Measurements from ENCODE around the gene KIF6.

Gene KIF6

DNA sequence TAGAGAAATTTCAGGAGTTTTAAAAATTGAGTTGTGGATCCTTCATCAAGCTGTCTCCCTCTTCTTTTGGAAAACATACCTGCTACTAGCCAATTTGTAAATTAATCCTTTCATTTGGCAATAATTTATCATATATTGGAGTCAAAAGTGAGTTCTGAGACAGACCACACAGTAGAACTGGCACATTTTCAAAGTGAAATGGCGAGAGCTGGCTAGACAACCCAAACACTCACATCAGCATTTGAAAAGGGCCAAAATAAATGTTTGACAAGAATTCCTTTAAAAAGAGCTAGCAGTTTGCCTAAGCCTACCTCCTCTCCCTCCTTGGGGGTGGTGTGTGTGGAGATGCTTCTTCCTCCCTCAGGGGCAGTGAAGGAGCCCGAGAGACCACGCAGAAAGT is 354.8 kb downstream of the KIF6 start:
- Histone ChIP-seq H3K27me3 (ENCODE audit: low read length) (no peaks in the 10 kb centered on the region), H4K20me1 (ENCODE audit: low read depth, low read length) (no peaks in the 10 kb centered on the region), H2AFZ (ENCODE audit: low read depth, low read length, severe bottlenecking) (no peak overlapping the region), H3K4me3 (ENCODE audit: insufficient read depth, low read length, poor library complexity, severe bottlenecking) (no peak overlapping the region), H3K9me3 (ENCODE audit: insufficient read depth, low read length) (no peaks in the 10 kb centered on the region), H3K4me2 (ENCODE audit: low read depth, low read length, poor library complexity, severe bottlenecking) (no peak overlapping the region), H3K27ac (ENCODE audit: low read depth, low read length) (no peak overlapping the region), H3K9me2 (replicated peaks; ENCODE audit: insufficient read depth, low read length) (0 out of 2 replicates have a peak, but pooled peaks cover 2% of the 10 kb centered on the region), H3F3A (ENCODE audit: insufficient read depth) (no peaks in the 10 kb centered on the region), H3K9ac (ENCODE audit: low read length) (no peak overlapping the region), H3K36me3 (ENCODE audit: low read length) (no peaks in the 10 kb centered on the region), H3K79me2 (ENCODE audit: insufficient read depth, low read length) (no peaks in the 10 kb centered on the region)
- TF ChIP-seq, protein P1, sequence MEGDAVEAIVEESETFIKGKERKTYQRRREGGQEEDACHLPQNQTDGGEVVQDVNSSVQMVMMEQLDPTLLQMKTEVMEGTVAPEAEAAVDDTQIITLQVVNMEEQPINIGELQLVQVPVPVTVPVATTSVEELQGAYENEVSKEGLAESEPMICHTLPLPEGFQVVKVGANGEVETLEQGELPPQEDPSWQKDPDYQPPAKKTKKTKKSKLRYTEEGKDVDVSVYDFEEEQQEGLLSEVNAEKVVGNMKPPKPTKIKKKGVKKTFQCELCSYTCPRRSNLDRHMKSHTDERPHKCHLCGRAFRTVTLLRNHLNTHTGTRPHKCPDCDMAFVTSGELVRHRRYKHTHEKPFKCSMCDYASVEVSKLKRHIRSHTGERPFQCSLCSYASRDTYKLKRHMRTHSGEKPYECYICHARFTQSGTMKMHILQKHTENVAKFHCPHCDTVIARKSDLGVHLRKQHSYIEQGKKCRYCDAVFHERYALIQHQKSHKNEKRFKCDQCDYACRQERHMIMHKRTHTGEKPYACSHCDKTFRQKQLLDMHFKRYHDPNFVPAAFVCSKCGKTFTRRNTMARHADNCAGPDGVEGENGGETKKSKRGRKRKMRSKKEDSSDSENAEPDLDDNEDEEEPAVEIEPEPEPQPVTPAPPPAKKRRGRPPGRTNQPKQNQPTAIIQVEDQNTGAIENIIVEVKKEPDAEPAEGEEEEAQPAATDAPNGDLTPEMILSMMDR (IDR thresholded peaks at IDR 0.05; ENCODE audit: insufficient read depth, low read length, poor library complexity, severe bottlenecking), result no peak
- no peak for TF ChIP-seq EZH2phosphoT487 (conservative IDR thresholded peaks at IDR 0.05; ENCODE audit: low read length)

DNA sequence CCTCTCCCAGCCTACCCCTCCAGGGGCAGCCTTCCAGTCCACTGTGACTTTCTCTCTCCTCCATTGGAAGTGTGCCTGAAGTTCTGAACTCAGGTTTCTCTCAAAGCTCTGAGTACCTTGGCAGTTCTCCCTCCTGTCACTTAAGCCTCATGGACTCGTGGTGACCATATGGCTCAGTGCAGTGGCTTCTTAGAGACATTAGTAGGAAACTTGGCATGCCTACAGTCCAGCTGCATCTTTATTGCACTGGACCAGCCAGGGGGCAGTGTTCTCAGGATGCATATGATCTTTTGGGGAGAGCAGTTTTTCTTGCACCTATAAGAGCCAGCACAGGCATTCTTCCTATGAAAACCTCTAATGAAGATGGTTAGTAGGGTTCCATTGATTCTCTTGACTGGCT is 355.2 kb downstream of the KIF6 start:
- Histone ChIP-seq H3K36me3 (ENCODE audit: low read length) (no peaks in the 10 kb centered on the region), H3K9me2 (replicated peaks; ENCODE audit: insufficient read depth, low read length) (0 out of 2 replicates have a peak, but pooled peaks cover 2% of the 10 kb centered on the region), H2AFZ (ENCODE audit: low read depth, low read length, severe bottlenecking) (no peak overlapping the region), H3K9me3 (ENCODE audit: insufficient read depth, low read length) (no peaks in the 10 kb centered on the region), H3K79me2 (ENCODE audit: insufficient read depth, low read length) (no peaks in the 10 kb centered on the region), H3K4me2 (ENCODE audit: low read depth, low read length, poor library complexity, severe bottlenecking) (no peak overlapping the region), H3K4me3 (ENCODE audit: insufficient read depth, low read length, poor library complexity, severe bottlenecking) (no peak overlapping the region), H4K20me1 (ENCODE audit: low read depth, low read length) (no peaks in the 10 kb centered on the region), H3K9ac (ENCODE audit: low read length) (no peak overlapping the region), H3F3A (ENCODE audit: insufficient read depth) (no peaks in the 10 kb centered on the region), H3K27ac (ENCODE audit: low read depth, low read length) (no peak overlapping the region), H3K27me3 (ENCODE audit: low read length) (no peaks in the 10 kb centered on the region)
- TF ChIP-seq, protein P1 (IDR thresholded peaks at IDR 0.05; ENCODE audit: insufficient read depth, low read length, poor library complexity, severe bottlenecking), result no peak
- TF ChIP-seq EZH2phosphoT487 (conservative IDR thresholded peaks at IDR 0.05; ENCODE audit: low read length), result no peak

DNA sequence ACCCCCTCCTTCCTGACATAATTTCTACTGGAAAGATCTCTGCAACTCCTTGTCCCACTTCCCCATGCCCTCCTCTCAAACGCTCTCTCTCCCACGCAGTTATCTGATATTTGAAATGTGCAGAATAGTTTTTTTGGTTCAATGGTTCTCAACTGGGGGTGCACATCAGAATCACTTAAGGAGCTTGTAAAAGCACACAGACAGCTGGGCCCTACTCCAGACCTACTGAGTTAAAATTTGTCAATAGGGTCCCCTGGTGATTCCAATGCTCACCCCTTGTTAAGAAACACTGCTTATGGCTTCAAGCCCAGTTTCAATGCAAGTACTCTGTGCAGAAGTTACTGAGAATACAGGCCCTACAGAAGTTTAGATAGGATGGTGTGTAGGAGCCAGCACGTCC is 357.5 kb downstream of the KIF6 start:
- H3K9ac ChIP-seq (ENCODE audit: low read length), result no peak overlapping the region
- H3K27me3 ChIP-seq (ENCODE audit: low read length), result no peaks in the 10 kb centered on the region
- no peaks in the 10 kb centered on the region for H3K9me3 ChIP-seq (ENCODE audit: insufficient read depth, low read length)
- no peaks in the 10 kb centered on the region for H3F3A ChIP-seq (ENCODE audit: insufficient read depth)
- H3K27ac ChIP-seq (ENCODE audit: low read depth, low read length), result no peak overlapping the region
- H3K4me3 ChIP-seq (ENCODE audit: insufficient read depth, low read length, poor library complexity, severe bottlenecking), result no peak overlapping the region
- no peak overlapping the region for H2AFZ ChIP-seq (ENCODE audit: low read depth, low read length, severe bottlenecking)
- H3K9me2 ChIP-seq (replicated peaks; ENCODE audit: insufficient read depth, low read length), result no peaks in the 10 kb centered on the region
- H4K20me1 ChIP-seq (ENCODE audit: low read depth, low read length), result no peaks in the 10 kb centered on the region
- H3K36me3 ChIP-seq (ENCODE audit: low read length), result no peaks in the 10 kb centered on the region
- H3K4me2 ChIP-seq (ENCODE audit: low read depth, low read length, poor library complexity, severe bottlenecking), result no peak overlapping the region
- TF ChIP-seq EZH2phosphoT487 (conservative IDR thresholded peaks at IDR 0.05; ENCODE audit: low read length), result no peak
- TF ChIP-seq, protein P1 (IDR thresholded peaks at IDR 0.05; ENCODE audit: insufficient read depth, low read length, poor library complexity, severe bottlenecking), result no peak
- no peaks in the 10 kb centered on the region for H3K79me2 ChIP-seq (ENCODE audit: insufficient read depth, low read length)
